Spleen (tissue), 11 donors: Measurements from ENCODE around the gene AOAH. TPM values are rescaled to one million over a fixed set of nuclear protein-coding genes. Genes with fewer than 3 reads are reported as not detected.

Experiments
- DNase-seq: peaks from one replicate; pipeline ENCODE4 v3.0.0-alpha.2; 2020
- H3K27ac ChIP-seq, 8 donors: fragments of 200-600 bp; sonication (generic) in 7 of 8; 1 replicate in 4 of 8; 2 replicates in 4 of 8; pipeline versions ENCODE4 v1.5.0 to v1.8.0; 2016 to 2021; ENCODE audit warnings: inconsistent platforms in 4 of 8, mild to moderate bottlenecking in 4 of 8, moderate library complexity in 1 of 8
- H3K27me3 ChIP-seq, 7 donors: fragments of 200-600 bp; sonication (generic) in 6 of 7; replicated peaks in 1 of 7; 1 replicate in 4 of 7; 2 replicates in 3 of 7; pipeline versions ENCODE4 v1.5.0 to v1.8.0; 2016 to 2021; ENCODE audit warnings: inconsistent platforms in 3 of 7, mild to moderate bottlenecking in 1 of 7
- H3K36me3 ChIP-seq, 6 donors: fragments of 200-600 bp; sonication (generic) in 5 of 6; 1 replicate in 4 of 6; 2 replicates in 2 of 6; pipeline versions ENCODE4 v1.5.0 to v1.8.0; 2016 to 2021; ENCODE audit warnings: inconsistent platforms in 2 of 6
- H3K4me1 ChIP-seq, 6 donors: fragments of 200-600 bp; sonication (generic) in 5 of 6; 1 replicate in 3 of 6; 2 replicates in 3 of 6; pipeline versions ENCODE4 v1.5.0 to v1.8.0; 2016 to 2021; ENCODE audit warnings: inconsistent platforms in 3 of 6
- H3K4me3 ChIP-seq, 8 donors: fragments of 200-600 bp; sonication (generic) in 7 of 8; 1 replicate in 4 of 8; 2 replicates in 4 of 8; pipeline versions ENCODE4 v1.5.0 to v1.8.0; 2016 to 2021; ENCODE audit warnings: inconsistent platforms in 4 of 8, mild to moderate bottlenecking in 4 of 8, moderate library complexity in 2 of 8
- H3K9me3 ChIP-seq, 8 donors: fragments of 200-600 bp; sonication (generic) in 7 of 8; 1 replicate in 4 of 8; 2 replicates in 4 of 8; pipeline versions ENCODE4 v1.5.0 to v1.8.0; 2016 to 2021; ENCODE audit warnings: inconsistent platforms in 4 of 8
- POLR2A ChIP-seq, 3 donors: fragments of 450-650 bp; IDR thresholded peaks; one replicate each; pipeline ENCODE4 v1.5.1; 2017; ENCODE audit warnings: antibody characterized with exemption in 3 of 3, mild to moderate bottlenecking in 1 of 3
- POLR2AphosphoS5 ChIP-seq, 3 donors: sonication (generic); formaldehyde crosslinking; IDR thresholded peaks; one replicate each; pipeline ENCODE4 v1.5.1; 2017; ENCODE audit warnings: antibody characterized with exemption in 3 of 3
- WGBS, 5 donors: extraction: QIAGEN DNeasy Blood & Tissue Kit in 3 of 5; methylation state at CpG; one replicate each; pipeline versions ENCODE4 v1.1.5 to v1.1.7; 2013 to 2018; 5-methylcytosine and 5-hydroxymethylcytosine counted together
- intact Hi-C: fragments of 100-400 bp; cut with DNase I; formaldehyde crosslinking; loops from one replicate; pipeline ENCODE4 v1.15.0; 2023; ENCODE audit warnings: low total_unique reads
- polyA plus RNA-seq, 3 donors: library from polyadenylated mRNA; stranded (reverse); fragments of 200-250 nt; gene quantifications; one replicate each; pipeline ENCODE4 v1.2.1, GENCODE V29; 2013
- total RNA-seq, 7 donors: library from RNA; depleted of rRNA in 3 of 7; stranded (reverse); fragments of >200 nt in 3 of 7; fragmentation: NEBNext Ultra II Directional in 4 of 7; extraction: Animal tissue kit (Norgen Biotek cat#: 25700) in 4 of 7; gene quantifications; one replicate each; pipeline versions ENCODE4 v1.1.0 to v1.2.1, GENCODE V29; 2016 to 2021
- TF ChIP-seq, protein P1 (sequence below), 11 experiments: fragments of 200-600 bp in 7 of 11; fragments of 450-650 bp in 4 of 11; sonication (generic) in 4 of 11; IDR thresholded peaks in 8 of 11; conservative IDR thresholded peaks in 3 of 11; 1 replicate in 7 of 11; 2 replicates in 4 of 11; pipeline versions ENCODE4 v1.4.0 to v1.8.0; 2016 to 2021; ENCODE audit warnings: antibody characterized with exemption in 11 of 11, inconsistent platforms in 4 of 11, mild to moderate bottlenecking in 1 of 11
- donor health status: healthy with polysubstance abuse.
- donor health status: DM: no; HTN: no; CAD: no; lungs with moderate emphysema.
- donor health status: DM: no; HTN: no; CAD: no.
- donor health status: Bipolar disorder and iron deficiency.
- donor health status: healthy.
- donor health status: DM: no; HTN: no; CAD: no.
- donor health status: DM: yes; HTN: yes; CAD: no.

Gene AOAH
- total and polyA plus RNA-seq, 10 donors = 30.3 to 316 (median 191) TPM

- intact Hi-C loops = no loop called here
Measured at GRCh38 chr7:36659638-36660341, 64.5 kb downstream of the AOAH start.

DNA sequence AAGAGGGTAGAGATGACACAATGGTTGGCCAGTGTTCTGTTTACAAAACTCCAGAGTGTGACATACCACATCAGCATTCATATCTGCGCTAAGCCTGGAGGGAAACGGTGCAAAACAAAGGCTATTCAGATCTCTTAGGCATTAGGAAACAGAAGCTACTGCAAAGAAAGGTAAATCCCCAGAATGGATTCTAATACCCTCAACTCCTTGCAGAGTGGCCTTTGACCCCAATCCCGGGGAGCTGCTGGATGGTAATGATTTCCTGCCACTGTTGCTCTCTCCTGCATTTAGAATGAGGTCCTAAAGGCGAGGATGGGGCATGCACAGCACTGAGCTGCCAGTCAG is 65.2 kb downstream of the AOAH start:
- Histone ChIP-seq H3K27ac (peak overlapping the region in 4 of 8 donors; percentile 51 to 80 (median 70)), H3K4me1 (peaks cover 0 to 47% (median 17%) of the 10 kb centered on the region in 6 donors), H3K36me3 (peaks cover 0 to 34% (median 2%) of the 10 kb centered on the region in 6 donors), H3K4me3 (no peak overlapping the region), H3K9me3 (no peaks in the 10 kb centered on the region), H3K27me3 (no peaks in the 10 kb centered on the region)
- TF ChIP-seq, protein P1, sequence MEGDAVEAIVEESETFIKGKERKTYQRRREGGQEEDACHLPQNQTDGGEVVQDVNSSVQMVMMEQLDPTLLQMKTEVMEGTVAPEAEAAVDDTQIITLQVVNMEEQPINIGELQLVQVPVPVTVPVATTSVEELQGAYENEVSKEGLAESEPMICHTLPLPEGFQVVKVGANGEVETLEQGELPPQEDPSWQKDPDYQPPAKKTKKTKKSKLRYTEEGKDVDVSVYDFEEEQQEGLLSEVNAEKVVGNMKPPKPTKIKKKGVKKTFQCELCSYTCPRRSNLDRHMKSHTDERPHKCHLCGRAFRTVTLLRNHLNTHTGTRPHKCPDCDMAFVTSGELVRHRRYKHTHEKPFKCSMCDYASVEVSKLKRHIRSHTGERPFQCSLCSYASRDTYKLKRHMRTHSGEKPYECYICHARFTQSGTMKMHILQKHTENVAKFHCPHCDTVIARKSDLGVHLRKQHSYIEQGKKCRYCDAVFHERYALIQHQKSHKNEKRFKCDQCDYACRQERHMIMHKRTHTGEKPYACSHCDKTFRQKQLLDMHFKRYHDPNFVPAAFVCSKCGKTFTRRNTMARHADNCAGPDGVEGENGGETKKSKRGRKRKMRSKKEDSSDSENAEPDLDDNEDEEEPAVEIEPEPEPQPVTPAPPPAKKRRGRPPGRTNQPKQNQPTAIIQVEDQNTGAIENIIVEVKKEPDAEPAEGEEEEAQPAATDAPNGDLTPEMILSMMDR (IDR thresholded peaks at IDR 0.05 in 8 of 11, conservative IDR thresholded peaks at IDR 0.05 in 3 of 11) = no peak
- TF ChIP-seq POLR2AphosphoS5 (IDR thresholded peaks at IDR 0.05) = peak in 1 of 3 donors; percentile 23
- 50 to 68% (median 66%) methylated on average over 4 of the region's 4 CpGs for WGBS, 5 donors
- intact Hi-C loops = no loop called here
- no peak for DNase-seq

More at GRCh38 chr7:36659638-36660341, 64.5 kb downstream of the AOAH start:
- TF ChIP-seq POLR2A (IDR thresholded peaks at IDR 0.05) = no peak
- no peak for TF ChIP-seq POLR2AphosphoS5 (IDR thresholded peaks at IDR 0.05)
- TF ChIP-seq, protein P1 (IDR thresholded peaks at IDR 0.05 in 8 of 11, conservative IDR thresholded peaks at IDR 0.05 in 3 of 11) = no peak
- Histone ChIP-seq H3K27me3 (no peaks in the 10 kb centered on the region), H3K4me1 (peaks cover 0 to 45% (median 17%) of the 10 kb centered on the region in 6 donors), H3K4me3 (no peak overlapping the region), H3K9me3 (no peaks in the 10 kb centered on the region), H3K36me3 (peaks cover 0 to 28% (median 2%) of the 10 kb centered on the region in 6 donors), H3K27ac (peak overlapping the region in 1 of 8 donors; percentile 80)
- WGBS, 5 donors = 85 to 93% (median 89%) methylated on average over 13 of the region's 13 CpGs
- DNase-seq = no peak

GRCh38 chr7:36658335-36659171 is 65.7 kb downstream of the AOAH start:
- Histone ChIP-seq H3K27ac (peak overlapping the region in 5 of 8 donors; percentile 15 to 80 (median 63)), H3K4me1 (peaks cover 0 to 53% (median 17%) of the 10 kb centered on the region in 6 donors), H3K9me3 (no peaks in the 10 kb centered on the region), H3K36me3 (peaks cover 0 to 40% (median 2%) of the 10 kb centered on the region in 6 donors), H3K27me3 (no peaks in the 10 kb centered on the region), H3K4me3 (no peak overlapping the region)
- TF ChIP-seq POLR2AphosphoS5 (IDR thresholded peaks at IDR 0.05) (no peak), POLR2A (IDR thresholded peaks at IDR 0.05) (no peak)
- no peak for DNase-seq
- 73 to 92% (median 80%) methylated on average over 8 of the region's 8 CpGs for WGBS, 5 donors
- intact Hi-C loops = no loop called here

DNA sequence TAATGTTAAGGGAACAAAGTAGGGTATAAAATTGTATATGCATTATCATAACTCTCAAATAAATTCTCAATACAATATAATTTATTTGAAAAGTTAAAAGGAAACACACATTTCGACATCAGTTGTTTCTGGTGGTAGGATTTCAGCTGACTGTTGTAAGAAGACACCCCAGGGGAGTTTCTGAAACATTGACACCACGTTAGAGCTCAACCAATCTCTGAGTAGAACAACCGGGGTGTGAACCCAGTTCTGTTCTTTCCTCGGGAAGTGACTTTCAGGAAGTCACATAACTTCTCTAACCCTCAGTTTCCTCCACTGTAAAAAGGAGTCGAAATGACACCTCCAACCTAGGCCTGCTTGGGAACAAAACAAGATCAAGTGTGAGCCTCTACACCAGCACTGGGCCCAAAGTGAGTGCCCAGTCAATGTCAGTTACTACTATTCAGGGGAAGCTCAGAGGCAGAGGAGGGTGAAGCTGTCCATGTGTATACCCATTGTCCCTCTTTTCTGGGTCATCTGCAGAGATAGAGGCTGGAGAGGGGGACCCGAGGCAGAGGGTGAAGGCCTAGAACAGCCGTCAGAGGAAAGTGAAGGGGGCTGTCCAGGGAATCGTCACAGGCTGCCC is 67.1 kb downstream of the AOAH start:
- DNase-seq = no peak
- WGBS, 5 donors = 51 to 70% (median 66%) methylated on average over 8 of the region's 8 CpGs
- TF ChIP-seq, protein P1 (IDR thresholded peaks at IDR 0.05 in 8 of 11, conservative IDR thresholded peaks at IDR 0.05 in 3 of 11) = no peak
- TF ChIP-seq POLR2AphosphoS5 (IDR thresholded peaks at IDR 0.05) = peak in 1 of 3 donors; percentile 8
- no peaks in the 10 kb centered on the region for H3K9me3 ChIP-seq
- intact Hi-C loops = no loop called here
- peaks cover 0 to 44% (median 2%) of the 10 kb centered on the region in 6 donors for H3K36me3 ChIP-seq
- peak overlapping the region in 5 of 8 donors; percentile 15 to 80 (median 78) for H3K27ac ChIP-seq
- H3K4me1 ChIP-seq = peaks cover 0 to 62% (median 17%) of the 10 kb centered on the region in 6 donors
- H3K27me3 ChIP-seq = no peaks in the 10 kb centered on the region
- no peak overlapping the region for H3K4me3 ChIP-seq
